HCT116 (cell line): ENCODE data around the gene RAB4A. TPM values are rescaled to one million over a fixed set of nuclear protein-coding genes. Genes with fewer than 3 reads are reported as not detected.

ENCODE experiments used
- ATAC-seq: fragments of 200-7000 bp; cut with Tn5 transposase; 2 replicates; pipeline ENCODE4 v1.9.1; 2020; ENCODE audit warnings: mild to moderate bottlenecking, moderate library complexity
- BruUV-seq: library from RNA; stranded (reverse); fragments of 400-500 nt; replicated peaks from 2 replicates; lab custom pipeline; 2021; lab: Mats Ljungman, UMichigan
- CTCF ChIA-PET: fragments of 300-600 bp; sonication (Branson Sonifier 250); formaldehyde crosslinking; loops from one replicate; lab custom pipeline; 2021; ENCODE audit warnings: antibody characterized with exemption; lab: Charles Lee
- POLR2A ChIA-PET: fragments of 300-600, 350-600 bp; sonication (Branson Sonifier 250); formaldehyde crosslinking; loops from one replicate; lab custom pipeline; 2021; ENCODE audit warnings: antibody characterized with exemption; lab: Charles Lee
- RAD21 ChIA-PET, 2 experiments: fragments of 300-600 bp; sonication (Branson Sonifier 250); formaldehyde crosslinking; loops; one replicate each; lab custom pipeline; 2023; ENCODE audit warnings: low total read pairs in 2 of 2; ENCODE audit not compliant: uncharacterized antibody in 2 of 2, unreplicated experiment in 2 of 2, low non-redundant PET in 1 of 2; lab: Charles Lee
- DNase-seq: peaks from one replicate; pipeline ENCODE4 v3.0.0-alpha.2; 2010; ENCODE audit warnings: low read depth, low spot score
- H2AFZ ChIP-seq: fragments of 200-600 bp; shearing (Covaris generic), sonication (generic); 2 replicates; pipeline ENCODE4 v1.6.1; 2017; ENCODE audit warnings: low read depth, mixed run types, mixed read lengths, antibody characterized with exemption, low read length; ENCODE audit not compliant: poor library complexity, severe bottlenecking
- H3K27ac ChIP-seq: 2 replicates; pipeline ENCODE4 v1.5.1; 2012; ENCODE audit warnings: low read depth, low read length
- H3K27me3 ChIP-seq: fragments of 200-600 bp; sonication (generic); 2 replicates; pipeline ENCODE4 v1.6.1; 2016; ENCODE audit warnings: mixed run types, low read length, mixed read lengths; ENCODE audit not compliant: insufficient read depth
- H3K36me3 ChIP-seq, 2 experiments: fragments of 200-500 bp in 1 of 2; fragments of 200-600 bp in 1 of 2; sonication (Bioruptor generic) in 1 of 2; sonication (generic) in 1 of 2; 2 replicates each; pipeline versions ENCODE4 v1.5.1 to v1.6.1; 2014 to 2016; ENCODE audit warnings: low read length in 2 of 2, inconsistent platforms in 1 of 2, mixed read lengths in 1 of 2, mixed run types in 1 of 2; ENCODE audit not compliant: insufficient read depth in 2 of 2, control insufficient read depth in 1 of 2
- H3K4me1 ChIP-seq, 2 experiments: fragments of 200-600 bp in 1 of 2; sonication (generic) in 1 of 2; 2 replicates each; pipeline versions ENCODE4 v1.5.1 to v1.6.1; 2012 to 2017; ENCODE audit warnings: low read length in 2 of 2, inconsistent platforms in 1 of 2, mild to moderate bottlenecking in 1 of 2, mixed read lengths in 1 of 2, mixed run types in 1 of 2, moderate library complexity in 1 of 2; ENCODE audit not compliant: insufficient read depth in 2 of 2, control insufficient read depth in 1 of 2
- H3K4me2 ChIP-seq: fragments of 200-600 bp; sonication (generic); 2 replicates; pipeline ENCODE4 v1.6.1; 2017; ENCODE audit warnings: mixed run types, low read length, mixed read lengths
- H3K4me3 ChIP-seq, 2 experiments: fragments of 200-600 bp in 1 of 2; sonication (generic) in 1 of 2; replicated peaks in 1 of 2; 2 replicates each; pipeline ENCODE4 v1.5.1; 2011 to 2016; ENCODE audit warnings: low read length in 2 of 2, control low read depth in 1 of 2, low read depth in 1 of 2, mild to moderate bottlenecking in 1 of 2, mixed read lengths in 1 of 2, mixed run types in 1 of 2
- H3K79me2 ChIP-seq: fragments of 200-600 bp; sonication (generic); 2 replicates; pipeline ENCODE4 v1.6.1; 2017; ENCODE audit warnings: mild to moderate bottlenecking, mixed run types, low read length, moderate library complexity, mixed read lengths; ENCODE audit not compliant: insufficient read depth
- H3K9ac ChIP-seq: fragments of 200-600 bp; sonication (generic); 2 replicates; pipeline ENCODE4 v1.6.1; 2016; ENCODE audit warnings: low read length, mixed read lengths
- H3K9me2 ChIP-seq: fragments of 200-600 bp; sonication (generic), shearing (Covaris generic); 2 replicates; pipeline ENCODE4 v1.6.1; 2017; ENCODE audit warnings: mixed run types, mild to moderate bottlenecking, moderate library complexity; ENCODE audit not compliant: insufficient read depth
- H3K9me3 ChIP-seq, 2 experiments: fragments of 200-500 bp in 1 of 2; fragments of 200-600 bp in 1 of 2; sonication (Bioruptor generic) in 1 of 2; sonication (generic) in 1 of 2; 2 replicates each; pipeline ENCODE4 v1.6.1; 2014 to 2017; ENCODE audit warnings: low read length in 2 of 2, mixed read lengths in 2 of 2, inconsistent platforms in 1 of 2, low read depth in 1 of 2, mild to moderate bottlenecking in 1 of 2, mixed run types in 1 of 2, moderate library complexity in 1 of 2; ENCODE audit not compliant: control insufficient read depth in 1 of 2, insufficient read depth in 1 of 2
- H4K20me1 ChIP-seq: fragments of 200-600 bp; sonication (generic), shearing (Covaris generic); 2 replicates; pipeline ENCODE4 v1.6.1; 2017; ENCODE audit warnings: mixed run types, mild to moderate bottlenecking, moderate library complexity; ENCODE audit not compliant: insufficient read depth
- CBX3 ChIP-seq: IDR thresholded peaks from 2 replicates; pipeline ENCODE4 v1.6.1; 2012; ENCODE audit warnings: low read depth
- CEBPB ChIP-seq: IDR thresholded peaks from 2 replicates; pipeline ENCODE4 v1.6.1; 2012; ENCODE audit warnings: low read depth
- CTCF ChIP-seq, 3 experiments: fragments of 200-600 bp in 1 of 3; sonication (generic) in 1 of 3; IDR thresholded peaks in 2 of 3; conservative IDR thresholded peaks in 1 of 3; 2 replicates each; pipeline ENCODE4 v1.5.1; 2012 to 2017; ENCODE audit warnings: low read depth in 2 of 3, low read length in 2 of 3, antibody characterized with exemption in 1 of 3, borderline replicate concordance in 1 of 3, control low read depth in 1 of 3, mild to moderate bottlenecking in 1 of 3, mixed read lengths in 1 of 3, mixed run types in 1 of 3, moderate library complexity in 1 of 3; ENCODE audit not compliant: insufficient read depth in 1 of 3
- ELF1 ChIP-seq: IDR thresholded peaks from 2 replicates; pipeline ENCODE4 v1.6.1; 2012; ENCODE audit warnings: low read depth, borderline replicate concordance
- JUND ChIP-seq: IDR thresholded peaks from 2 replicates; pipeline ENCODE4 v1.6.1; 2012
- POLR2A ChIP-seq: IDR thresholded peaks from 2 replicates; pipeline ENCODE4 v1.7.0; 2011; ENCODE audit warnings: borderline replicate concordance; ENCODE audit not compliant: insufficient read depth, insufficient read length; ENCODE audit errors: extremely low read depth
- POLR2AphosphoS5 ChIP-seq: IDR thresholded peaks from 2 replicates; pipeline ENCODE4 v1.6.1; 2011; ENCODE audit warnings: mild to moderate bottlenecking, low read depth, low read length, moderate library complexity
- RAD21 ChIP-seq: IDR thresholded peaks from 2 replicates; pipeline ENCODE4 v1.6.1; 2012; ENCODE audit warnings: low read depth, mild to moderate bottlenecking
- SIN3A ChIP-seq: IDR thresholded peaks from 2 replicates; pipeline ENCODE4 v1.6.1; 2012; ENCODE audit warnings: low read depth
- intact Hi-C: fragments of 100-400 bp; cut with micrococcal nuclease; formaldehyde crosslinking; loops from 2 replicates; pipeline ENCODE4 v1.10.0; 2022
- total RNA-seq: library from RNA; stranded (reverse); gene quantifications from one replicate; pipeline ENCODE4 v1.2.1, GENCODE V29; 2021; ENCODE audit not compliant: unreplicated experiment
- TF ChIP-seq, protein P1 (sequence below): IDR thresholded peaks from 2 replicates; pipeline ENCODE4 v1.6.1; 2011; ENCODE audit warnings: mild to moderate bottlenecking, low read length, moderate library complexity; ENCODE audit not compliant: insufficient replicate concordance; ENCODE audit errors: extremely low read depth

The RAB4A gene
- total RNA-seq, 1 experiment from 2014 or later = 101 TPM

- no peak for DNase-seq
- no peak overlapping the region for H2AFZ ChIP-seq
- ChIA-PET RAD21 (no interaction called here), CTCF (no interaction called here)
- H3K9ac ChIP-seq = no peak overlapping the region
- H3K9me3 ChIP-seq = no peaks in the 10 kb centered on the region
- TF ChIP-seq CBX3 (no peak), RAD21 (no peak), POLR2A (no peak), SIN3A (no peak), POLR2AphosphoS5 (no peak), JUND (no peak), CEBPB (no peak), ELF1 (no peak), CTCF (IDR thresholded peaks at IDR 0.05 in 2 of 3, conservative IDR thresholded peaks at IDR 0.05 in 1 of 3; ENCODE audit: borderline replicate concordance in 1 of 3, insufficient read depth in 1 of 3, low read depth in 2 of 3, low read length in 2 of 3) (no peak)
- TF ChIP-seq, protein P1, sequence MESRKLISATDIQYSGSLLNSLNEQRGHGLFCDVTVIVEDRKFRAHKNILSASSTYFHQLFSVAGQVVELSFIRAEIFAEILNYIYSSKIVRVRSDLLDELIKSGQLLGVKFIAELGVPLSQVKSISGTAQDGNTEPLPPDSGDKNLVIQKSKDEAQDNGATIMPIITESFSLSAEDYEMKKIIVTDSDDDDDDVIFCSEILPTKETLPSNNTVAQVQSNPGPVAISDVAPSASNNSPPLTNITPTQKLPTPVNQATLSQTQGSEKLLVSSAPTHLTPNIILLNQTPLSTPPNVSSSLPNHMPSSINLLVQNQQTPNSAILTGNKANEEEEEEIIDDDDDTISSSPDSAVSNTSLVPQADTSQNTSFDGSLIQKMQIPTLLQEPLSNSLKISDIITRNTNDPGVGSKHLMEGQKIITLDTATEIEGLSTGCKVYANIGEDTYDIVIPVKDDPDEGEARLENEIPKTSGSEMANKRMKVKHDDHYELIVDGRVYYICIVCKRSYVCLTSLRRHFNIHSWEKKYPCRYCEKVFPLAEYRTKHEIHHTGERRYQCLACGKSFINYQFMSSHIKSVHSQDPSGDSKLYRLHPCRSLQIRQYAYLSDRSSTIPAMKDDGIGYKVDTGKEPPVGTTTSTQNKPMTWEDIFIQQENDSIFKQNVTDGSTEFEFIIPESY = no peak
- TF ChIP-seq, all 23 proteins: peak for 0
- peaks cover 56% of the 10 kb centered on the region for H3K79me2 ChIP-seq
- no peaks in the 10 kb centered on the region for H3K9me2 ChIP-seq
- no peak for ATAC-seq
- H3K4me3 ChIP-seq = no peak overlapping the region
- no peaks in the 10 kb centered on the region for H4K20me1 ChIP-seq
- 0 out of 4 replicates have a peak, but pooled peaks cover 0 to 5% of the 10 kb centered on the region in 2 experiments for H3K36me3 ChIP-seq
- no peaks in the 10 kb centered on the region for H3K27me3 ChIP-seq
- POLR2A ChIA-PET = no interaction called here
- no peak overlapping the region for H3K27ac ChIP-seq
- BruUV-seq = no TSS peak
- no peak overlapping the region for H3K4me2 ChIP-seq
- intact Hi-C loops = no loop called here
- peaks cover 0 to 6% of the 10 kb centered on the region in 2 experiments; a peak in 1 of 4 replicates for H3K4me1 ChIP-seq
Observed at GRCh38 chr1:229334716-229335115, 63.8 kb downstream of the RAB4A start.
